HepG2 (cell line): Measurements from ENCODE around the gene TM4SF20. TPM values are rescaled to one million over a fixed set of nuclear protein-coding genes. Genes with fewer than 3 reads are reported as not detected.
A peak's percentile ranks its signal among the peaks of the same experiment; 100 is the strongest.

Experiments
- CAMTA2 ChIP-seq: sonication (generic); formaldehyde crosslinking; IDR thresholded peaks from 2 replicates; pipeline ENCODE4 v1.4.0; 2020; ENCODE audit warnings: mild to moderate bottlenecking, missing genetic modification reagents, borderline replicate concordance
- LCORL ChIP-seq, 2 experiments: fragments of 450-650 bp in 1 of 2; sonication (generic) in 1 of 2; formaldehyde crosslinking in 1 of 2; IDR thresholded peaks; 2 replicates each; pipeline versions ENCODE4 v1.5.0 to v1.6.1; 2017 to 2020; ENCODE audit warnings: antibody characterized with exemption in 1 of 2, missing genetic modification reagents in 1 of 2
- PCBP1 ChIP-seq: fragments of 200-400 bp; formaldehyde crosslinking; IDR thresholded peaks from 2 replicates; pipeline ENCODE4 v1.6.1; 2017; ENCODE audit warnings: mild to moderate bottlenecking, low read depth, low read length, borderline replicate concordance
- POLR2A ChIP-seq, 2 experiments: IDR thresholded peaks; 2 replicates each; pipeline ENCODE4 v1.6.1; 2011; ENCODE audit warnings: low read depth in 2 of 2, low read length in 2 of 2, mild to moderate bottlenecking in 1 of 2, moderate library complexity in 1 of 2; ENCODE audit not compliant: insufficient read depth in 1 of 2
- RARG ChIP-seq: sonication (generic); formaldehyde crosslinking; IDR thresholded peaks from 2 replicates; pipeline ENCODE4 v1.4.0; 2020; ENCODE audit warnings: low read depth, mild to moderate bottlenecking, missing genetic modification reagents
- RBFOX2 ChIP-seq: fragments of 200-400 bp; formaldehyde crosslinking; IDR thresholded peaks from 2 replicates; pipeline ENCODE4 v1.6.1; 2017; ENCODE audit warnings: low read depth, mild to moderate bottlenecking, low read length
- YEATS4 ChIP-seq: sonication (generic); formaldehyde crosslinking; IDR thresholded peaks from 2 replicates; pipeline ENCODE4 v1.4.0; 2020; ENCODE audit warnings: missing genetic modification reagents, borderline replicate concordance
- ZBTB20 ChIP-seq: sonication (generic); formaldehyde crosslinking; IDR thresholded peaks from 2 replicates; pipeline ENCODE4 v1.8.1; 2023; ENCODE audit warnings: missing genetic modification reagents, low read depth, mild to moderate bottlenecking, borderline replicate concordance
- ZNF557 ChIP-seq: sonication (generic); formaldehyde crosslinking; IDR thresholded peaks from 2 replicates; pipeline ENCODE4 v1.4.0; 2020; ENCODE audit warnings: missing genetic modification reagents
- ZNF562 ChIP-seq: sonication (generic); formaldehyde crosslinking; IDR thresholded peaks from 2 replicates; pipeline ENCODE4 v1.8.0; 2022; ENCODE audit warnings: missing genetic modification reagents, borderline replicate concordance
- ZNF781 ChIP-seq: sonication (generic); formaldehyde crosslinking; IDR thresholded peaks from 2 replicates; pipeline ENCODE4 v1.5.1; 2020; ENCODE audit warnings: borderline replicate concordance, mild to moderate bottlenecking, missing genetic modification reagents; ENCODE audit errors: not compliant biosample characterization
- ZNF83 ChIP-seq: sonication (generic); formaldehyde crosslinking; IDR thresholded peaks from 2 replicates; pipeline ENCODE4 v1.4.0; 2020; ENCODE audit warnings: missing genetic modification reagents, mild to moderate bottlenecking, borderline replicate concordance
- ZSCAN20 ChIP-seq: sonication (generic); formaldehyde crosslinking; IDR thresholded peaks from 2 replicates; pipeline ENCODE4 v1.4.0; 2020; ENCODE audit warnings: missing genetic modification reagents, mild to moderate bottlenecking, borderline replicate concordance
- polyA plus RNA-seq, 8 experiments: library from polyadenylated mRNA; depleted of rRNA in 3 of 8; stranded (reverse) in 7 of 8; unstranded in 1 of 8; fragments of >200 nt; fragmentation: Illumina TruSeq in 4 of 8; extraction: Trizol in 4 of 8; gene quantifications; 2 replicates each; pipeline versions ENCODE4 v1.2.1 to v1.2.3, GENCODE V29; 2011 to 2016; ENCODE audit warnings: low read depth in 4 of 8, missing spikeins in 1 of 8, mixed read lengths in 1 of 8; ENCODE audit not compliant: insufficient read depth in 1 of 8
- total RNA-seq, 5 experiments: library from RNA; depleted of rRNA; stranded (reverse); fragments of >200 nt; fragmentation: Illumina TruSeq; extraction: Trizol; gene quantifications; 2 replicates each; pipeline ENCODE4 v1.2.3, GENCODE V29; 2016; ENCODE audit warnings: low read depth in 1 of 5
- TF ChIP-seq, protein P1 (sequence below): sonication (generic); formaldehyde crosslinking; IDR thresholded peaks from 2 replicates; pipeline ENCODE4 v1.5.0; 2020; ENCODE audit warnings: mild to moderate bottlenecking, missing genetic modification reagents, borderline replicate concordance
- TF ChIP-seq, protein P2 (sequence below), 2 experiments: sonication (generic) in 1 of 2; formaldehyde crosslinking in 1 of 2; IDR thresholded peaks; 2 replicates each; pipeline versions ENCODE4 v1.5.1 to v1.6.1; 2011 to 2020; ENCODE audit warnings: borderline replicate concordance in 1 of 2, low read depth in 1 of 2, low read length in 1 of 2, mild to moderate bottlenecking in 1 of 2, missing genetic modification reagents in 1 of 2, moderate library complexity in 1 of 2
- TF ChIP-seq, protein P3 (sequence below): sonication (generic); formaldehyde crosslinking; IDR thresholded peaks from 2 replicates; pipeline ENCODE4 v1.8.1; 2023; ENCODE audit warnings: missing genetic modification reagents, mild to moderate bottlenecking, borderline replicate concordance
- TF ChIP-seq, protein P4 (sequence below): IDR thresholded peaks from 2 replicates; pipeline ENCODE4 v1.6.1; 2018; ENCODE audit warnings: missing genetic modification reagents

Gene TM4SF20
- total and polyA plus RNA-seq, 2 of the 13 experiments (the other 11 are each of a cell fraction or from before 2014, with no cell fraction given): not detected

DNA sequence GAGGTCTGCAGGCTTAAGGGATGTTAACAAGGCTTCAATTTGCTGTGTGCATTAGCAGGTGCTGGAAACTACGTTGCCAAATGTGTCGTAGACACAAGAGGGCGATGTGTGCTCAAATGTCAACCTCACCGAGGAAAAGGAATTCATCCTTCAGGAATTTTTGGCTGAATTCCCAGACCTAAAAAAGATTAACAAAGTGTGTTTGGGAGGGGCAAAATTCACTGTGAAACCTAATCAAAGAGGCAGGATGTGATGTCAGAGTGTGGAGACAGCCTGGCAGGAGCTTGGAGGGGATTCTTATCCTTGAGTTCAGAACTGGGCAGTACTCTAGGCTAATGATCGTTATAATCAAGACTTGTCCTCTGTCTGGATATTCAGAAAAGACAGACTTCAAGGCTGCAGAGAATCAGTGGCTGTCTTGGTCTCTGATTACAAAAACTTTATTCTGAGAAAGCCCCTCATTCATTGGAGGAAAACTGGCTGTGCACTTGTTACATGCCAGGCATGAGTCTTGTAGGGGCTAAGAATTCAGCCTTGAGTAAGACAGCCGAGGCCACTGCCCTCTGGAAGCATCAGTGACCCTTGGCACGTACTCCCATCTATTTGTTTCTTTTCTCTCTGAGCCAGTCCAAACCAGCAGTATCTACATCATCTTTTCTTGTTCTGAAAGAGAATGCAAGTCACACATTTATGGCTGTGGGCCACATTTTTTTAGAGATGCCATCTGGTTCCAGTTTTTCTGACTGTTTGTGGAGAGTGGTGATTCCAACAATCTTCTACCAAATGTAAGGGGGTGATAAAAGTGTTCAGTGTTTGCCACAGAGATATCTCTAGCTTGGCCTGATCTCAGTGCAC, 27.3 kb upstream of the TM4SF20 start (continued):
- TF ChIP-seq, protein P1, sequence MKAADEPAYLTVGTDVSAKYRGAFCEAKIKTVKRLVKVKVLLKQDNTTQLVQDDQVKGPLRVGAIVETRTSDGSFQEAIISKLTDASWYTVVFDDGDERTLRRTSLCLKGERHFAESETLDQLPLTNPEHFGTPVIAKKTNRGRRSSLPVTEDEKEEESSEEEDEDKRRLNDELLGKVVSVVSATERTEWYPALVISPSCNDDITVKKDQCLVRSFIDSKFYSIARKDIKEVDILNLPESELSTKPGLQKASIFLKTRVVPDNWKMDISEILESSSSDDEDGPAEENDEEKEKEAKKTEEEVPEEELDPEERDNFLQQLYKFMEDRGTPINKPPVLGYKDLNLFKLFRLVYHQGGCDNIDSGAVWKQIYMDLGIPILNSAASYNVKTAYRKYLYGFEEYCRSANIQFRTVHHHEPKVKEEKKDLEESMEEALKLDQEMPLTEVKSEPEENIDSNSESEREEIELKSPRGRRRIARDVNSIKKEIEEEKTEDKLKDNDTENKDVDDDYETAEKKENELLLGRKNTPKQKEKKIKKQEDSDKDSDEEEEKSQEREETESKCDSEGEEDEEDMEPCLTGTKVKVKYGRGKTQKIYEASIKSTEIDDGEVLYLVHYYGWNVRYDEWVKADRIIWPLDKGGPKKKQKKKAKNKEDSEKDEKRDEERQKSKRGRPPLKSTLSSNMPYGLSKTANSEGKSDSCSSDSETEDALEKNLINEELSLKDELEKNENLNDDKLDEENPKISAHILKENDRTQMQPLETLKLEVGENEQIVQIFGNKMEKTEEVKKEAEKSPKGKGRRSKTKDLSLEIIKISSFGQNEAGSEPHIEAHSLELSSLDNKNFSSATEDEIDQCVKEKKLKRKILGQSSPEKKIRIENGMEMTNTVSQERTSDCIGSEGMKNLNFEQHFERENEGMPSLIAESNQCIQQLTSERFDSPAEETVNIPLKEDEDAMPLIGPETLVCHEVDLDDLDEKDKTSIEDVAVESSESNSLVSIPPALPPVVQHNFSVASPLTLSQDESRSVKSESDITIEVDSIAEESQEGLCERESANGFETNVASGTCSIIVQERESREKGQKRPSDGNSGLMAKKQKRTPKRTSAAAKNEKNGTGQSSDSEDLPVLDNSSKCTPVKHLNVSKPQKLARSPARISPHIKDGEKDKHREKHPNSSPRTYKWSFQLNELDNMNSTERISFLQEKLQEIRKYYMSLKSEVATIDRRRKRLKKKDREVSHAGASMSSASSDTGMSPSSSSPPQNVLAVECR: peak; percentile 32; the same call in 1 of the 2 replicates
- TF ChIP-seq, protein P2, sequence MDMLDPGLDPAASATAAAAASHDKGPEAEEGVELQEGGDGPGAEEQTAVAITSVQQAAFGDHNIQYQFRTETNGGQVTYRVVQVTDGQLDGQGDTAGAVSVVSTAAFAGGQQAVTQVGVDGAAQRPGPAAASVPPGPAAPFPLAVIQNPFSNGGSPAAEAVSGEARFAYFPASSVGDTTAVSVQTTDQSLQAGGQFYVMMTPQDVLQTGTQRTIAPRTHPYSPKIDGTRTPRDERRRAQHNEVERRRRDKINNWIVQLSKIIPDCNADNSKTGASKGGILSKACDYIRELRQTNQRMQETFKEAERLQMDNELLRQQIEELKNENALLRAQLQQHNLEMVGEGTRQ (IDR thresholded peaks at IDR 0.05; ENCODE audit: low read depth, low read length): no peak
- TF ChIP-seq, protein P2 (CRISPR knock-in tag; IDR thresholded peaks at IDR 0.05; ENCODE audit: borderline replicate concordance): no peak
- TF ChIP-seq, protein P3, sequence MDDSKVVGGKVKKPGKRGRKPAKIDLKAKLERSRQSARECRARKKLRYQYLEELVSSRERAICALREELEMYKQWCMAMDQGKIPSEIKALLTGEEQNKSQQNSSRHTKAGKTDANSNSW: no peak
- TF ChIP-seq POLR2A (IDR thresholded peaks at IDR 0.05; ENCODE audit: insufficient read depth in 1 of 2, low read depth in 2 of 2, low read length in 2 of 2) (peak in 1 of 2 experiments; percentile 29; a peak in 1 of 4 replicates), RARG (CRISPR knock-in tag) (no peak), ZSCAN20 (CRISPR knock-in tag) (0 out of 2 replicates have a peak, but pooled peaks have one; percentile 64), ZNF781 (CRISPR knock-in tag) (peak; percentile 72), CAMTA2 (no peak), ZNF562 (no peak), YEATS4 (peak; percentile 49; the same call in 1 of the 2 replicates), ZBTB20 (CRISPR knock-in tag) (0 out of 2 replicates have a peak, but pooled peaks have one; percentile 57), RBFOX2 (peak; percentile 23; the same call in 1 of the 2 replicates), ZNF83 (no peak), LCORL (IDR thresholded peaks at IDR 0.05) (peak; percentile 99), LCORL (CRISPR knock-in tag; IDR thresholded peaks at IDR 0.05) (peak; percentile 92), PCBP1 (no peak), ZNF557 (CRISPR knock-in tag) (no peak; the same call in 1 of the 2 replicates)
- TF ChIP-seq, protein P4, sequence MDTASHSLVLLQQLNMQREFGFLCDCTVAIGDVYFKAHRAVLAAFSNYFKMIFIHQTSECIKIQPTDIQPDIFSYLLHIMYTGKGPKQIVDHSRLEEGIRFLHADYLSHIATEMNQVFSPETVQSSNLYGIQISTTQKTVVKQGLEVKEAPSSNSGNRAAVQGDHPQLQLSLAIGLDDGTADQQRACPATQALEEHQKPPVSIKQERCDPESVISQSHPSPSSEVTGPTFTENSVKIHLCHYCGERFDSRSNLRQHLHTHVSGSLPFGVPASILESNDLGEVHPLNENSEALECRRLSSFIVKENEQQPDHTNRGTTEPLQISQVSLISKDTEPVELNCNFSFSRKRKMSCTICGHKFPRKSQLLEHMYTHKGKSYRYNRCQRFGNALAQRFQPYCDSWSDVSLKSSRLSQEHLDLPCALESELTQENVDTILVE: peak; percentile 83
